DND-41 (cell line): ENCODE measurements around the gene LHPP.

ENCODE experiments used
- ATAC-seq: fragments of 200-7000 bp; cut with Tn5 transposase; 3 replicates; pipeline ENCODE4 v1.9.1; 2021; ENCODE audit warnings: low read depth; ENCODE audit not compliant: insufficient read depth
- DNase-seq: peaks from one replicate; pipeline ENCODE4 v3.0.0-alpha.2; 2020
- H2AFZ ChIP-seq: 2 replicates; pipeline ENCODE4 v1.6.0; 2012; ENCODE audit warnings: low read depth, low read length
- H3K27ac ChIP-seq: 2 replicates; pipeline ENCODE4 v1.5.1; 2012; ENCODE audit warnings: low read length, inconsistent platforms
- H3K27me3 ChIP-seq: fragments of 200-600 bp; sonication (generic); 2 replicates; pipeline ENCODE4 v1.6.0; 2012; ENCODE audit warnings: low read length, mild to moderate bottlenecking, inconsistent platforms; ENCODE audit not compliant: insufficient read depth, poor library complexity
- H3K36me3 ChIP-seq: 2 replicates; pipeline ENCODE4 v1.5.1; 2012; ENCODE audit warnings: low read length, inconsistent platforms; ENCODE audit not compliant: insufficient read depth
- H3K4me1 ChIP-seq: 2 replicates; pipeline ENCODE4 v1.5.1; 2012; ENCODE audit warnings: mild to moderate bottlenecking, low read length; ENCODE audit not compliant: insufficient read depth
- H3K4me2 ChIP-seq: 2 replicates; pipeline ENCODE4 v1.6.0; 2012; ENCODE audit warnings: mild to moderate bottlenecking, moderate library complexity, low read length, inconsistent platforms; ENCODE audit not compliant: insufficient read depth
- H3K4me3 ChIP-seq, 2 experiments: fragments of 200-600 bp in 1 of 2; shearing (Covaris generic) in 1 of 2; 2 replicates each; pipeline ENCODE4 v1.5.1; 2012 to 2016; ENCODE audit warnings: inconsistent platforms in 2 of 2, low read length in 2 of 2, mild to moderate bottlenecking in 2 of 2, low read depth in 1 of 2, moderate library complexity in 1 of 2
- H3K79me2 ChIP-seq: 2 replicates; pipeline ENCODE4 v1.6.0; 2012; ENCODE audit warnings: low read length, inconsistent platforms; ENCODE audit not compliant: insufficient read depth
- H3K9ac ChIP-seq: 2 replicates; pipeline ENCODE4 v1.6.0; 2012; ENCODE audit warnings: low read depth, mild to moderate bottlenecking, inconsistent platforms, low read length, moderate library complexity
- H3K9me3 ChIP-seq: 2 replicates; pipeline ENCODE4 v1.5.1; 2012; ENCODE audit warnings: low read length, moderate library complexity, mild to moderate bottlenecking, inconsistent platforms; ENCODE audit not compliant: insufficient read depth, severe bottlenecking
- H4K20me1 ChIP-seq: 2 replicates; pipeline ENCODE4 v1.6.0; 2012; ENCODE audit warnings: low read length; ENCODE audit not compliant: insufficient read depth
- EZH2 ChIP-seq: IDR thresholded peaks from 3 replicates; pipeline ENCODE4 v1.6.1; 2012; ENCODE audit warnings: borderline replicate concordance, low read depth, mild to moderate bottlenecking, moderate library complexity, low read length, inconsistent platforms; ENCODE audit not compliant: severe bottlenecking
- TF ChIP-seq, protein P1 (sequence below): IDR thresholded peaks from 2 replicates; pipeline ENCODE4 v1.5.1; 2012; ENCODE audit warnings: borderline replicate concordance, low read length, moderate library complexity, mild to moderate bottlenecking; ENCODE audit not compliant: poor library complexity, severe bottlenecking; ENCODE audit errors: extremely low read depth

LHPP gene

DNA sequence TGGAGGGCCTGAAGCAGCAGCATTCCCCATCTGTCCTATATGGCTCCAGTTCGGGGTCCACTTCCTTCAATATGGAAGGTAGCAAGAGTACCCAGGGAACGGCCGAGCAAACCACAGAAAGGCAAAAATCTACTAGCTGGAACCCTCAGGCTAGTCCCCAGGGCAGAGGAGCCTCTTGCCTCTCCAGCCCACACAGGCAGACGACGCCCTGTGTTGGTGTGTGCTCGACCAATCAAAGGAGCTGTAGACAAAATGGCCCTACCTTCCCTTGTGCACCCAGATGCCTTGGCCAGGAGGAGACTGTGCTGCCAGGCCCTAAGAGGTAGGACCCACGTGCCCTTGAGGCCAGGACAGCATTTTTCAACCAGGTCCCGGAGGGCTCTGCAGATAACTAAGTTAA is 191.1 kb downstream of the LHPP start:
- peaks cover 60% of the 10 kb centered on the region for H3K36me3 ChIP-seq
- no peak overlapping the region for H3K4me2 ChIP-seq
- peaks cover 92% of the 10 kb centered on the region for H3K79me2 ChIP-seq
- H3K27me3 ChIP-seq, result no peaks in the 10 kb centered on the region
- ATAC-seq, result no peak
- H3K9me3 ChIP-seq, result no peaks in the 10 kb centered on the region
- no peak for DNase-seq
- TF ChIP-seq, protein P1, sequence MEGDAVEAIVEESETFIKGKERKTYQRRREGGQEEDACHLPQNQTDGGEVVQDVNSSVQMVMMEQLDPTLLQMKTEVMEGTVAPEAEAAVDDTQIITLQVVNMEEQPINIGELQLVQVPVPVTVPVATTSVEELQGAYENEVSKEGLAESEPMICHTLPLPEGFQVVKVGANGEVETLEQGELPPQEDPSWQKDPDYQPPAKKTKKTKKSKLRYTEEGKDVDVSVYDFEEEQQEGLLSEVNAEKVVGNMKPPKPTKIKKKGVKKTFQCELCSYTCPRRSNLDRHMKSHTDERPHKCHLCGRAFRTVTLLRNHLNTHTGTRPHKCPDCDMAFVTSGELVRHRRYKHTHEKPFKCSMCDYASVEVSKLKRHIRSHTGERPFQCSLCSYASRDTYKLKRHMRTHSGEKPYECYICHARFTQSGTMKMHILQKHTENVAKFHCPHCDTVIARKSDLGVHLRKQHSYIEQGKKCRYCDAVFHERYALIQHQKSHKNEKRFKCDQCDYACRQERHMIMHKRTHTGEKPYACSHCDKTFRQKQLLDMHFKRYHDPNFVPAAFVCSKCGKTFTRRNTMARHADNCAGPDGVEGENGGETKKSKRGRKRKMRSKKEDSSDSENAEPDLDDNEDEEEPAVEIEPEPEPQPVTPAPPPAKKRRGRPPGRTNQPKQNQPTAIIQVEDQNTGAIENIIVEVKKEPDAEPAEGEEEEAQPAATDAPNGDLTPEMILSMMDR, result no peak
- TF ChIP-seq EZH2, result no peak
- no peak overlapping the region for H2AFZ ChIP-seq
- H4K20me1 ChIP-seq, result peaks cover 3% of the 10 kb centered on the region; the same call in 1 of the 2 replicates
- peak overlapping the region; percentile 4; the same call in 1 of the 2 replicates for H3K9ac ChIP-seq
- no peak overlapping the region for H3K4me3 ChIP-seq
- peaks cover 97% of the 10 kb centered on the region for H3K4me1 ChIP-seq
- peak overlapping the region; percentile 99 for H3K27ac ChIP-seq

DNA sequence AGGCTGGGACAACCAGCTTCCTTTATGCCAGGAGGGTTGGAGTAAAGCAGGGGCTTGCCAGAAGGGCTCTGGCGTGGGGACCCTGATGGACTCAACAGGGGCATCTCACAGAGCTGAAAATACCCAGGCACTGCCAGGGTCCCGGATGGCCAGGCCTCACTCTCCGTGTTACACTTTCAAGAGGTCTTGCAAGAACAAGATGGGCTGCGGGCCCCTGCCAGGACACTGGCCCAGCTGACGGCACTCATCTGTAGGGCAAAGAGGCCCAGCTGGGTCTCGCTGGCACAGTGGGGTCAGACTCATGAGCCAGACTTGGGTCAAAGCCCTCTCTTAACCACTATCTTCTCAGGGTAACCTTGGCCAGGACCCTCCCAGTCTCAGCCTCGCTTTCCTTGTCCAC is 191.7 kb downstream of the LHPP start:
- DNase-seq, result no peak
- H3K36me3 ChIP-seq, result peaks cover 65% of the 10 kb centered on the region
- ATAC-seq, result no peak
- no peak overlapping the region for H3K4me3 ChIP-seq
- peak overlapping the region; percentile 99 for H3K27ac ChIP-seq
- TF ChIP-seq, protein P1, result no peak
- no peak for TF ChIP-seq EZH2
- H3K27me3 ChIP-seq, result no peaks in the 10 kb centered on the region
- peaks cover 92% of the 10 kb centered on the region for H3K79me2 ChIP-seq
- H3K4me2 ChIP-seq, result no peak overlapping the region
- peaks cover 9% of the 10 kb centered on the region for H4K20me1 ChIP-seq
- H3K4me1 ChIP-seq, result peaks cover 97% of the 10 kb centered on the region
- no peak overlapping the region for H2AFZ ChIP-seq
- H3K9me3 ChIP-seq, result no peaks in the 10 kb centered on the region
- H3K9ac ChIP-seq, result peak overlapping the region; percentile 4; the same call in 1 of the 2 replicates

DNA sequence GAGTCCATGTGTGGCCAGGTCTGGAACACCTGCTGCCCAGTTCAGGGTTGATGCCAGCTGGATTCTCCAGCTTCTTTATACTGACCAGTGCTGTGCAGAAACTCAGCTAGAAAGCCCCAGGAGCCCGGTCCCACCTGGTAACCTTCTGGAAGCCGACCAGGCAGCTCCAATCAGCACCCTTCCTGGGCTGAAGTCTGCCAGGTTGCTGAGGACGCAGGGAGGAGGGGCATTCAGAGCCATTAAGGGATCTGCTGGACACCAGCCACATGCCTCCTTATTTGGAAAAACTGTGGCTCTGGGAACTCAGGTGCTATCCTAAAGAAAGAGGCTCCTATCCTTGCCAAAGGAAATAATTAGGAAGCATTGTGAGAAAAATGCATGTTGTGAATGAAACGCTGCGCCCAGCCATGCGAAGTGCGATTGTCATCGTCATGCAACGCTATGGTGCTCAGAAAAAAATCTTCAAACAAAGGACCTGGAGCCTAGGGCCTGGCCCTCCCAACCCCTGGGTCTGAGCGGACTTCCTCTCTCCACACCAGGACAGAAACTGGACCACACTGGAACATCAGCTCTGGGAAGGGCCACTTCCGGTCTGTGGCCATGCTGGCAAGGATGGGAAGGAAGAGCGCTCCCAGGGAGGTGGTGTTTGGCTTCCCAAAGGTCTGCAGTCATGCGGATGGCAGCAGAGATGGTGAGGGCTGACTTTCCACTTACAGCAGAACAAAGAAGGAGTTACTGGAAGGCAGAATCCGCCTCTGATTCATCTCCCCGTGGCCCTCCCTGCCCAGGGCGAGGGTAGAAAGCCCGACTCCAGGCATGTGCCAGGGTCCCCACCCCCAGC is 192.4 kb downstream of the LHPP start:
- DNase-seq, result no peak
- peak overlapping the region; percentile 99 for H3K27ac ChIP-seq
- H3K4me3 ChIP-seq, result no peak overlapping the region
- peaks cover 16% of the 10 kb centered on the region for H4K20me1 ChIP-seq
- peaks cover 71% of the 10 kb centered on the region for H3K36me3 ChIP-seq
- H3K4me2 ChIP-seq, result no peak overlapping the region
- H3K9me3 ChIP-seq, result no peaks in the 10 kb centered on the region
- H3K79me2 ChIP-seq, result peaks cover 97% of the 10 kb centered on the region
- H3K4me1 ChIP-seq, result peaks cover 97% of the 10 kb centered on the region
- no peak for TF ChIP-seq EZH2
- TF ChIP-seq, protein P1, result no peak
- H3K9ac ChIP-seq, result 0 out of 2 replicates have a peak overlapping the region, but pooled peaks have one; percentile 4
- ATAC-seq, result no peak
- H2AFZ ChIP-seq, result no peak overlapping the region
- H3K27me3 ChIP-seq, result no peaks in the 10 kb centered on the region
